Activated T-cell treated with anti-CD3 and anti-CD28 coated beads for 24 hours (primary cell): ENCODE measurements around the gene COL13A1.

Experiments
- DNase-seq: peaks from one replicate; pipeline ENCODE4 v3.0.0-alpha.2; 2020; ENCODE audit warnings: low read depth

Gene COL13A1

DNA sequence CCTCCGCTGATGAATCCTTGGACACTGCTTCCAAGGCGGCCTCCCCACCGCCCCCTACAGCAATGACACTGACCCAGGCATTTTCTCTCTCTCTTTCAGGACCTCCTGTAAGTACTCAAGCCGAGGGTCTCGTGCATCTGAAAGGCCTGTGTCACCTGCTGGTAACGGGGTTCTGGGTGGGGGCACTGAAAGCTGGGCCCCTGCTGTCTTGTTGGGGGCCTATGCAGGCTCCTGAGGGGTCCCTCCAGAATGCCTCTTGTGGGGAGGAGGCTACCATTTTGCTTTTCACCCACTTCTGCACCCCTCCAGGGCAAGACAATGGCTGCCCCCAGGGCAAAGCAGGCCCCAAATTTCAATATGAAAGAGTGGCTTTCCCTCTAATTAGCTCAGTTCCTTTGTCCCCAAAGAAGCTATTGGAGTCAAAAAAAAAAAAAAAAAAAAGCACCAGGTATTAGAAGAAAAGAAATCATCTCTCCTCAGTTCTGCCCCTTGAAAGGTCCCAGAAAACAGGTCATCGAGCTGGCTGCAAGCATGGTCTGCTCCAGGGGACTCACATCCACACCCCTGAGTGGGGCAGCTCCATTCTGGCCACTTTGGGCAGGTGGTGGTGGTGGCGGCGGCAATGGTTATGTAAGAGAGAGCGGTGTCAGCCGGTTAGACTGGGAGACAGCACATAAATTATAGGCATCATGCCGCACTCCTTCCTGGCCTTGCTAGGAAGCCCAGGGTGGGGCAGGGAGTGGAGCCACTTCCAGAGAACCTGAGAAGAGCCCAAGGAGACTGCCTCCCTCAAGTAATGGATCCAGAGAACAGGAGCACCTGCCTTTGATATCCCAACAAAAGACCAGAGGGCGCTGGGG, 66.2 kb downstream of the COL13A1 start:
- DNase-seq, result no peak

DNA sequence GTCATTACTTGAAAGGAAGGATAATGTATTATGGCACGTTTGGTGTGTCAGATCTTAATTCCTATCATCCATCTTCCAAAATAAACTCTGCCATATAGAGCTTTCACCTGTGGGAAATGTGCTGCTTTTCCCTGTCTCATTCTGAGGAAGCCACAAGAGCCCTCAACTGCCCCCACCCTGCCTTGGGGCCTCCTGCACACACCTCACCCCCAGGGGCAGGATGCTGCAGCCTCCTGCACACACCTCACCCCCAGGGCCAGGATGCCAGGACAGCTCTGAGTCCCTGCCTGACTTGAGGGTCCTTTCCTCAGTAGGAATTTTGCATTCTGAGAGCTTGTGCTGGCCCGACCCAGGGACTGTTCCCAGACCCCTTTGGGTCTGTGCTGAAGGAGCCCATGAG, 67.1 kb downstream of the COL13A1 start:
- DNase-seq, result no peak

DNA sequence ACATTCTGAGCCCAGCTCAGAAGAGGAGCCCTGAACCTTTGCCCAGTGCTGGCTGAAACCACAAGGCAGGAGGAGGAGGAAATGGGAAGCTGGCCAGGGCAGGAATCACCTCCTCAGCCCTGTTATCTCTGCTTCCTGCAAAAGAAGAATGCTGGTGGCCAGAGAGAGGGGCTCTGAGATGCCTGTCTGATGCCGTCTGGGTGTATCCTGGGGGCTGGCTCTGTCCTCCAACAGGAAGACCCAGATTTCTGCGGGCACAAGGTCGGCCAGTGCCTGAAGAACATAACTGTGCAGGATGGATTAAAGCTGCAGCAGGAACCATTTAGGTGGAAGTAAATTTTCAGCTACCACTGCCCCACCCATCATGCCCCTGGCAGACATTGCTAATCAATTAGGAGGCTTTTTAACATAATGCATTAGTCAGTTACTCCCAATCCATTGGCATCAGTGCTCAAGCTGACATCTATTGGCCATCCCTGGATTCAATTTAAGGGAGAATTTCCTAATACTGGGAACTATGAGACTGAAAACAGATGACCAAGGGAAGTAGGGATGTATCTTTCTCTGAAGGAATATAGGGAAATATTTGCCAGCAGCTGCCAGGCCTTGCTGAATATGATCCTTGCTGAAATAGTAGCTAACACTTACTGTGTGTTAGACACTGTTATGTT, 67.7 kb downstream of the COL13A1 start:
- no peak for DNase-seq

DNA sequence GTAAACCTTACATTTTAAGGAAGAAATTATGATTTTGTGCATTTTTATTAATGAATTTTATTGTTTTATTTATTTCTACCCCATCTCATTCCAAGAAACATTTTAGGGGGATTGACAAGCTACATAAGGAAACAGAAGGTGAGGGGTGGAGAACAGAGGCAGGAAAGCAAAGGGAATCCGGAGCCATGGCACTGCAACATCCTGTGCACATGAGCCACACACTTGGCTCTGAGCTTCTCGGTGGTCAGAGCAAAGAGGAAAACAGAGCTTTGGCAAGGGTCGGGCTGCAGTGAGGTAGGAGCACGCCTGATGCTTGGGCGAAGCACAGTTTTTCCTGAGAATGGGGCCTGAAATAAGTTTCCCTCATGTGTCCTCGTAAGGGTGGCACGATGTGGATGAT, 68.9 kb downstream of the COL13A1 start:
- no peak for DNase-seq

DNA sequence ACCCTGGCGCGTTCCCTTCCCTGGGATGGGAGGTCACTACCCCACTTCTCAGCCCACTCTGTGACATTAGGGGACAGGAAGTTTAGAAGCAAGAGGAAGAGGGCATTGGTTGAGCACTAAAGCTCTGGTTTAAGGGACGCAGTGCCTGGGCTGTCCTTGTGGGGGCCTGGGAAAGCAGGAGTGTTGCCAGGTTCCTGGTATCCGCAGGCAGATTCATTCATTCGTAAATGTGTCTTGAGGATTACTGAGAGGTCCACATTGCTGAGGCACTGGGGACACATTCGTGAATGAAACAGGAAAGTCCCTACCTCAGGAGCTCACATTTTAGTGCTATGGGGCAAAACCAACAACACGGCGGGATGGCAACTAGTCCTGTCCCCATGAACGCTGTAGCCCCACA, 69.4 kb downstream of the COL13A1 start:
- DNase-seq, result no peak

DNA sequence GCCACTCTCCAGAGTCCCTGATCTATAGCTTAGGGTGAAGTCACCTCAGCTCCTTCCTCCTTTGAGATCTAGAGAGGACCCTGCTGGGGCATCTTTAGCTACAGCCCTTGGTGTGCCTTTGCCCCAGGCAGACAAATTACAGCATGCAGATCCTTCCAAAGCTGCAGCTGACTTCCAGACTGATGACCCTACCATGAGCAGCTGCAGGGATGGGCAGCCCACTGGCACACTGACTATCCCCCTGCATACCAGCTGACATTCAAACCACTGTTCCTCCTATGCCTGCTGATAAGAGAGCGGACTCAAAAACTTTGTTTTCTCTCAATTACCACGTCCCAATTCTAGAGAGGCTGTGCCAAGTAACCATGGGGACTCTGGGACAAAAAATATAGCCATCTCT, 70.6 kb downstream of the COL13A1 start:
- DNase-seq, result no peak

DNA sequence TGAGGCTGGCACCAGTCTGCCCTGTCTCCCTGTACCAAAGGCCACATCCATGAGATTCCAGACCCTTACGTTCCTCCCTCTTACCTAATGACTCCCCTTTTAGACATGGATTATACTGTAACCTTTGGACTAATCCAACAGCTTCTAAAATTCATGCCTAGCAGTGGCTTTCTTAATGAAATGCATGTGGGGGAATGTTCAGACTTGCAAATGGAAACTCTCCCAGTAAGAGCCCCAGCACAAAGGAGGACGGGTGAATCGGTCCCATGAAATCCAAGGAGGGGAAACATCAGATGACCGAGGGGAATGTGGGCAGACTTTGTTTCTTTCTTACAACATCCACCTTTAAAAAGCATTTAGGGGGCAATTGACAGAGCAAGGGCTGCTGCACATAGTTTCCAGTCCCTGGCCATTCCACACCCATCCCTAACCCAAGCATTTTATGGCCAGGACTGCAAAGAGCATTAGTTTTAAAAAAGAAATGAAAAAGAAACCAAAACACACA, 71.5 kb downstream of the COL13A1 start:
- no peak for DNase-seq

DNA sequence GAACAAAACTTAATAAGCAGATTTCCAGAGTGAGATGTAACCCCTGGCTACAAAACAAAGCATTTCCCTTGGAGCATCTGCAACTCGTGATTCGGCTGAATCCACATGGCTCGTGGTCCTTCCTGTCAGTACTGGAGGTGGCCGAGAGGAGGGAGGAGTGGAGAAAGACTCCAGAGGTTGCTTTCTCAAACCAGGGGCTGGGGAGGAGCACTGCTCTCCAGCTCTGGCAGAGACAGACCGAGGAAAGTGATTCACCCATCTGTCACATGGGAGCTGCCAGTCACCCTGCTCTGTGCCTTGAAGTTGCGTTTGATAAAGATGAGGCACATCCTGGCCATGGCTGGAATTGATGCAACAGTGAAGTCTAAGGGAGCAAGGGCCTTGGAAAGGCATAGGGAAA, 72.7 kb downstream of the COL13A1 start:
- DNase-seq, result no peak

DNA sequence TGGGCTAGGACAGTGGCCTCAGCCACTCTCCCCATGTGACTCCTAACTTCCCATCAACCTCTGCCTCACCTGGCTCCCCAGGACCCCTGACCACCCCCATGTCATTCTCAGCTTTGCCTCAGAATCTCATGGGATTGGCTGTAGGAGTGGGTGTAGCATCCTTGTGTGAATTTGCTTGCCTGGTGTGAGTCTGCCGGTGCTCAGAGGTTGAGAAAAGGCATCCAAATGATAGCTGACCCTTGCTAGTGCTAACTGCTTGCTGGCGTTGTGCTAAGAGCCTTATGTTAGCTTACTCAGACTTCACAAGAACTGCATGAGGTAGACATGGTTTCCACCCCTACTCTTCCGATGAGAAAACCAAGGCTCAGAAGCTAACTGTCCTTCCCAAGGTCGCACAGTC, 74.2 kb downstream of the COL13A1 start:
- no peak for DNase-seq

DNA sequence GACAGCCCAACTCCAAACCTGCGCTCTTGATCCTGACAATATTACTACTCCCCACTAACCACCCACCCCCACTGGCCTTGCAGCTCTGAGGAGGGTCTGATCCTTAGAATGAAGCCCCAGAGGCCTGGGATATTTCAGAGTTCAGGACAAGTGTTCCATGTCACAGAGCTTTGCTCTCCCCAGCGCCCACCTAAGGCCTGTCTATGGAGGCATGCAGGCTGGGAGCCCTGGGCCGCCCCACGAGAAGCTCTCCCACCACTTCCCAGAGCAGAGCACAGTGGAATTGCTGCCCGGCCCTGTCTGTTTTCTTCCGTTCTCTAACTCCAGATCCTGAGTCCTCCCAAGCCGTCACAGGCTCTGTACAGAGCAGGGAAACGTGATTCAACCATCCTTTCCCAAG, 74.6 kb downstream of the COL13A1 start:
- no peak for DNase-seq

DNA sequence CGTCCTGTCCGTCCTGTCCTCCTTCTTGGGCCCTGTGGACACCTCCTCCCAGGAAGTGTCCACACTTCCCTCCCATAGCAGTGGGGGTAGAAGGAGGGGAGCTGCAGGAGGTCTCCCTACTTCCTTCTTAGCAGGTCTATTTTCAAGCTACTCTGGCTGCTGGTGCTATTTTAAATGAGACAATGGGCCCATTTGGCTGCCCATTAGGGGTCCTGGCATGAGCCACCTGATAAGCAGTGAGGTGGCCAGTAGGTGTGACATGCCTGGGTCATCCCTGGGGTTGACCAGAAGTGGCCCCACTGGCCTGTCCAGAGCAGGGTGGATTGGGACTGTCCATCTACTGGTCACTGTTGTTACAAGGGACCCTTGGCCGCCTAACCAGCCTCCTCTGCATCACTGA, 75.2 kb downstream of the COL13A1 start:
- no peak for DNase-seq

DNA sequence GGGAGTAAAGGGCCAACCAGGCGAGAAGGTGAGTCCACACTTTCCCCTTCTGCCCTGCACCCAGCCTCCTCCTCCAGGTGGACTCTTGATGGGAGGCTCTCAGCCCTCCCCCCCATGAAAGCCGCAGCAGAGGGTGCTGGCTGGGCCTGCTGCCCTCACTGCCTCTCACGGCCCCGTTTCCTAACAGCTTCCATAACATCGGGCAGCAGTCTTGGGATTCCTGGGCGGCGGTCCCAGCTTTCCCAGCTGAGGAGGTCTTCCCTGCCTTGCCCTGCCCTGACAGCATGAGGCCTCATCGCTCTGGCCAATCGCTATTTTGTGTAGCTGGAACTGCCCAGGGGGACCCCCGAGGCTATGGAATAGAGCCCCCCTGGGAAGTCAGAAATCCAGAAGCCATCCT, 76.3 kb downstream of the COL13A1 start:
- DNase-seq, result no peak

DNA sequence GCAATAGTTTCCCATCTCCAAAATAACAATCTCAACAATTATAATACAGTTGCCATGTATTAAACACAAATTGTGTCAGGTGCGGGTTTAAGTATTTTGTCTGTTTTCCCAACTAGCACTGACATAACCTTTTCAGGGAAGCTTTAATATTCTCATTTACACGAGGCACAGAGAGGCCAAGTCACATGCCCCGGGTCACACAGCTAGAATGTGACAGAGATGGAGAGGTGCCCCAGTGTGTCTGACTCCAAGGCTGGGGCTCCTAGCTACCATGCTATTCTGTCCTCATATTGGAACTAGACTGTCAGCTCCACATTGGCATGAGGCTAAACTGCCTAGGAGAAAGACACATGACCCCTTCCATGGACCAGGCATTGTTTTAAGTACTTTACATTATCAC, 77.2 kb downstream of the COL13A1 start:
- no peak for DNase-seq

DNA sequence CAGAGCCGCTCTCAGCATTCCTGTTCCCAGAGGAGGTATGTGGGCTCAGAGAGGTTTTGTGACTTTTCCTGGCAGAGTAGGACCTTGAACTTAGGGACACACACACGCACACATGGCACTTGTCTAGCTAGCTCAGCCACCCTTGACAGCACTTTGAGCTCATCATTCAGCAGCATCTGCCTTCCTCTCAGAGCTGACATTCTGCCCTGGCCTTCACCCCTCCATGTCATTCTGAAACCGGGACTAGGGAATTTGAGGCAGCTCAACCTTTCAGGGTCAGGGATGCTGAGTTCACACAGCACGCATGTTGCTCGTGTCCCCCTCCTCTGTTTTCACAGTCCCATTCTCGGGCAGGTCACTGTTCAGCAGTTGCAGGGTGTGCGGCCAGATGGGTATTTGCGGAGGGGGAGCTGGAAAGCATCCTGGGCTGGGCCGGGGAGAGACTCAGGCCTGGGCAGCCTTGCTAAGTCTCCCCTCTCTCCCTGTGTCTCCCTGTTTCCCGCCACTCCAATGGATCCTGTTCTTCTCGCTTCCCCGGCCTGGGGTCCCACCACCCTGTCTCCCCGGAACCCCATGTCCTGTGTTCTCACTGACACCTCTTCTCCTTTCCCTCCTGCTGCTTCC, 78.0 kb downstream of the COL13A1 start:
- no peak for DNase-seq

DNA sequence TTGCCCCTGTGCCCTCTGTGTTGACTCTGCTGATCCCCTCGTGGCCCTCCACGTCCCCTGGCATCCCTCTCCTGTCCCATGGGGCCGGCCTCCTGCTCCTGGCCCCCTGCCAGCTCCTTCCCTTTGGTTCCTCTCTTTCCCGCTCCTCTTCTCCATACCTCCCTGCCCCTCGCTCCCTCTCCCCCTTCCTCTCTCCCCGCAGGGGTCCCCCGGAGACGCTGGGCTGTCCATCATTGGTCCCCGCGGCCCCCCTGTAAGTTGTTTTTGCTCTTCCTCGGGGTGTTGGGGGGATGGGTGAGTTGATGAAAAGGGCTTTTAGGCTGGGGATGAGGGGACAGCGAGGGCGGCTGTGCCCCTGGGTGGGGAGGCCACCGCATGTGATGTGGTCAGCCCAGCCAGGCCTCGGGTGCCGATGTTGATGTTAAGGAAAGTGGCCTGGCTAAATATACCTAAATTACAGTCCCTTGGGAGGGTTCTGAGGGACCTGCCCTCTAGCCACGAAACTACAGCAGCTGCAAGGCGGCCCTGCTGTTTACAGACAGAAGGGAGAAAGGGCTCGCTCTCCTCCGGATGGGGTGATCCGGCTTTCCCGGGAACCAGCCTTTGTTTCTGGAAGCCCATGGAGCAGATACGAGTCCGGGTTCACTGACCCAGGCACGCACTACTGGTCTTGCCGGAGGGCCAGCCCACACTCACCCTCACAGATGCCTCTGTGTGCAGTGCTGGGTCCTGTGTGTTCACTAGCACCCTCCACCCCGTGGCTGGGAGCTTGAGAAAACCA, 78.8 kb downstream of the COL13A1 start:
- DNase-seq, result no peak

DNA sequence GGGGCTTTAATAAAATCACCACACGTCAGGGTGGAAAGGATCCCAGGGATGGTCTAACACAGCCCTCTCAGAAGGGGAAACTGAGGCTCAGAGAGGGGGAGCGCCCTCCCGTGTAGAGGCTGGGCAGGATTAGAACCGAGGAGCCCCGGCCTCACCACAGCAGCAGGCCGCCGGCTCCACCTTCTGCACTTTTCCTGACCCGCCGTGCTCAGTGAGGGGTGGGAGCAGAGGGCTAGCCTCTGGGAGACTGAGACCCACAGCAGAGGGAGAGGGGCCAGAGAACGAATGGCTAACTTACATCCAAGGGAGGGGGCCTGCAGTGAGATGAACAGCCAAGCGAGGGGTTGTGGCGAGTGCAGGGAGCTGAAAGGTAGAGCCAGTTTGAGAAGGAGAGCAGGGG, 79.5 kb downstream of the COL13A1 start:
- DNase-seq, result no peak

DNA sequence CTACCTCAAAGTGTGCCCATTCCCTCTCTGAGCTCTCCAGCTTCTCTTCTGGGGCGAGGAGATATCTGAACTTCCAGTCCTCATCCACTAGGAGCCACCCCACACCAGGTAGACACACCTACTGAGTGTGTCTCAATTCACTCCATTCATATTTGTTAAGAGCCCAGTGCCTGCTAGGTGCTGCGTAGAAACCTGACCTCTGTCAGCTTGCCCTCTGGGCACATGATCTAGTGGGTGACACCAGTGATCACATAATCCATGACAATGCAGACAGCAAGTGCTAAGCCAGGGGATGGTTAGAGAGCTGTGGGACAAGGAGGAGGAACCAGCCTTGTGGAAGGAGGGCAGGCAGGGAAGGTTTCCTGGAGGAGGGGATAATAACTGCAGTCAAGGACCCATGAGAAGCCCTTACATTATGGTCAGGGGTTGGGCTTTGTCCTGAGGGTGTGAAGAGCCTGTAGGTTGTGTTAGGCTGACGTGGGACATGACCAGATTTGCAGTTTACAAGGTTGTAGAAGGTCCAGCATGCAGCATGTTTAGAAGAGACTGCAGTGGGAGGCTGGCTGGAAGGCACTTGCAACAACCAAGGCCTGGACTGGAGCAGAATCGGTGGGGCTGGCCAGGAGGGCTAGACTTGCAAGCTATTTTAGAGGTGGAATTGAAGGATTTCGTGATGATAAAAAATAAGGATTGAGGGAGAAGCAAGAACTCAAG, 81.8 kb downstream of the COL13A1 start:
- DNase-seq, result no peak

DNA sequence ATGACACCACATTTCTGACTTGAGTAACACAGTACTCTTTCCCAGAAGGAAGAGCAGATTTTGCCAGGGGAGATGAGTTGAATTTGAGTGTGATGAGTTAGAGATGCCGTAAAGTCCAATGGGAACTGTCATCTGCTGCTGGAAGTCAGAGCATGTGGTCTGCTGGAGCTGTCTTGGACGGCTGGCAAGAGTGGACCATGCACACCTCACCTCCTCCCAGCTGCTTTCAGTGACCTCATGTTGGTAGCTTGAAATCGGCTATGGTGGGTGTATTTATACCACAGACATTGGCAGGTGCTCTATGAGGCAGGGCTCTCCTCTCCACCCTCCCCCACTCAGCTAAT, 82.3 kb downstream of the COL13A1 start:
- no peak for DNase-seq

DNA sequence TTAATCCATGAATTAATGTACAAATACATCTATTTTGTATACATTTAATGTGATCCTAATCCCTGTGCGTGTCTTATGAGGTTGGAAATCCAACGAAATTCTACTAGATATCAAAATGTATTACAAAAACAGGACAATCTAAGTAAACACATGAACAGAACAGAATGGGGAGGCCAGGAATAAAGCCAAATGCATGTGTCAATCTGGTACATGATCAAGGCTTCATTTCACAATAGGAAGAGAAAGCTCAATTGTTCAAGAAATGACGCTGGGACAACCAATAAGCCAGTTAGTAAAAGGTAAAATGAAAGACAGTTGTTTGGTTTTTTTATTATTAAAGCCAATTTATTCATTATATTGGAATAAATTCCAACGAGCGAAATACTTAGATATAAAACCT, 83.0 kb downstream of the COL13A1 start:
- no peak for DNase-seq

DNA sequence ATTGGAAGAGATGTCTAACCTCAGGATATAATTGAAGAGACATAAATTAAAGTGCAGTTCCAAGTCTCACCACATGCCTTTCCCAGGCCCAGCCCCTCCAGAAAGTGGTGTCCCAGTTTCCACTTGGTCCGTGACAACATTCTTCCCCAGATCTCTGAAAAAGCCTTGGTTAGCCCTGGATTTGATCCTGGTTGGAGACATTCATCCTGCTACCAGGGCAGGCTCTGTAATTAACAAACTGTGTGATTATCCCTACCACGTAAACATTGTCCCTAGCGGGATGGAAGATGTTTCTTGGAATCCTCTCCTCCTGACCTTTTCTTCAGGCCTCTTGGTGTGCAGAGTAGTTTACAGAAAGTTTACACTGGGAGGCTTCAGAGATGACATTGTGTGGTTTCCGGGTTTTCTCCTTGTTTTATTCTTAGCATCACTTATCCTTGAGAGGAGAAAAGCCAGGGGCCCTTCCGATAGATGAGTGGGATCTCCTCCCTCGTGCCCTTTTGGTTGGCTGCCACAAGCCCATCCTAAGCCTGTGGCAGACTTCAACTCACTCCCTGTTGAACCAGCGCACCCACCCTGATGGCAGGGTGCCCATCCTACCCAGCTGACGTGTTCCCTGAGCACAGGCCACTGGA, 83.8 kb downstream of the COL13A1 start:
- no peak for DNase-seq

DNA sequence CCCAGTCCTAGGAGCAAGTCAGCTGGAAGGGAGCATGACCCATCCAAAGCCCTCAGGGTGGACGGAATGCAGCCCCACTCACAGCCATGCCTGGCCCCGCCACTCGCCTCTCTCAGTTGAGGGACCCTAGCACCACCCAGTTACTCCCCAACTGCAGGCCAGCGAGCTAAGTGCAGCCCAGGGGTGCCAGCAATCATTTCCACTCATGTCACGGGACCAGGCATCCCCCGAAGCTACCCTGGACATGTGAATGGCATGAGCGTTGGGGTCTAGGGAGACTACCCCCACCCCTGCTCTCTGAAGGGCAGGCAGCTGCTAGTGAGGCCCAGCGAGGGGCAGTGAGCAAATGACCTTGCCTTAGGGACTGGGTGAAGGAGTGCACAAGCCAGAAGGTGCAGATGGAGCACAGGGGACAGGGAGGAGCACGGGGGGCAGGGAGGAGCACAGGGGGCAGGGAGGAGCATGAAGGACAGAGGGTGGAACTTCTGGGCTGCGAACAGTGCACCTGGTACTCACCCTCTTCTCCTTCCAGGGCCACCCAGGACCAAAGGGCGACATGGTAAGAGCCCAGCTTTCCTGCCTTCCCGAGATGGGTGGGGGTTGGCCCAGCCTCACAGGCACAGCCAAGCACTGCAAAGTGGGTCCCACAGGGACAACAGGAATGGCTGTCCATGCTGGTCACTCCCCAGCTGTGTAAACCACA, 87.3 kb downstream of the COL13A1 start:
- DNase-seq, result no peak
